ENCODE results near the gene ZNF585A.
"Not testable (repeated sequence)": the region's sequence is repeated elsewhere in the genome, so short reads cannot be mapped to it uniquely, and the experiment has no call there.

The ZNF585A gene
- 9.0 to 9.7 reads per million in 2 donors for total RNA-seq

DNA sequence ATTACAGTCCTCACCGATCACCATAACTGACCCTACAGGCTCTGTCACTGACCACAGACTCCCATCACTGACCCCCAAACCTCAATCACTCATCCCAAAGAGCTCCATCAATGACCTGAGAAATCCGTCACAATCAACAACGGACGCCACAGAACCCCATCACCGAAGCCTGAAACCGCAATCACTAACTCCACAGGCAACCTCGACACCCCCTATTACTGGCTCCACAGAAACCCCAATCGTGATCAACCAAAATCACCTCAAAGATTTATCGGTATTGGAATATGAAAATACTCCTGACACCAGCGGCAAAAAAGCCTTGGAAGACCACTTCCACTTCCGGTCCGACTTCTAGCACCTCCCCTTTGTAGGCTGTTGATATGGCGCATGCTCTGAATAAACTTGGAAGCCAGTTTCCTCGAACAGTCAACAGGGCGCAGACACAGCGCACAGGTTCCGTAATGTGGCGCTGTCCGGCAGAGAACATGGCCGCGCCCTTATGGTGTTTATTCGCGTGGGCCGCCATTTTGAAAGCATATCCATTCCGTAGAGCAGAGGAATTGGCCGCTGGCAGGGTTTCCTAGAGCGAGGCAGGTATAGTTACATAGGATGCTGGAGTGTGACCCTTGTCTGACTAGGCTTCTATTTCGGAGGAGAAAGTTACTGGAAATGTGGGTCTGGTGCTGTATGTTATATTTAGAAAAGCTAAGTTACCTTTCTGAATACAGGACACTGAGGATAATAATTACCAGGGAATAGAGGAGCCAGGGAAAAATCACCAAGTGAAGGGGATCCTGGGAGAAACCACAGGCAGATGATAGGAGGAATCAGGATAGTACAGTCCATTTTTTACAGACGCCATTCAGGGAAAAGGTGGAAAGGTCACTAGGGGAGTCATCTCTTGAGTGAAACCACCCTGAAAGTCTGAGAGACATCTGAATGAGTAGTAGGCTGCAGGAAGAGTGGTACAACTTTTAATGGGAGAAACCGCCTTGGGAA lies at the start of gene ZNF585A:
Gene ZNF585A (minus strand): TSS at position 328 of the 999 bp plus-strand sequence. CDS start 2,785 bp downstream, outside the sequence.
- peak; percentile 55 for DNase-seq

DNA sequence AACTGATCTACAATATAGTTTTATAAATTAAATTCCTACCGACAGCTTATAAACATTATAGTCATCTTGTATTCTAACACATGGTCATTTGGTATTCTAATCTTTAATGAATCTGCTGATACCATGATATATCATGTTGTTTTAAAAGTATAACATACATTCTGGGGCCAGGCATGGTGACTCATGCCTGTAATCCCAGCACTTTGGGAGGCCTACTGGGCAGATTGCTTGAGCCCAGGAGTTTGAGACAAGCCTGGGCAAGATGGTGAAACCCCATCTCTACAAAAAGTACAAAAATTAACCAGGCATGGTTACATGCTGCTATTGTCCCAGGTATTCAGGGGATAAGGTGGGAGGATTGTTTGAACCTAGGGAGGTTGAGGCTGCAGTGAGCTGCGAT lies 48.6 kb upstream of the ZNF585A start:
- no peak for DNase-seq

DNA sequence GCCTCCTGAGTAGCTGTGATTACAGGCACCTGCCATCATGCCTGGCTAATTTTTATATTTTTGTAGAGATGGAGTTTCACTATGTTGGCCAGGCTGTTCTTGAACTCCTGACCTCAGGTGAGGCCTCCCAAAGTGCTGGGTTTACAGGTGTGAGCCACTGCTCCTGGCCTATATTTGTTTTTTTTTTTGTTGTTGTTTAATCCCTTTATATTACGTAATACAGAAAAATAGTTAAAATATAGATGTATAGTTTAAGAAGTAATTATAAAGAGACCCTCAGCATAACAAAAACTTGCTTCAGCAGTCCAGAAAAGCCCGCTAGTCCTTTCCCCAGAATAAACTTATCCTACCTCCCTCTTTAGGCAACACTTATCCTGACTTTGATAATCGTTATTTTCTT lies 47.9 kb upstream of the ZNF585A start:
- DNase-seq, result no peak

DNA sequence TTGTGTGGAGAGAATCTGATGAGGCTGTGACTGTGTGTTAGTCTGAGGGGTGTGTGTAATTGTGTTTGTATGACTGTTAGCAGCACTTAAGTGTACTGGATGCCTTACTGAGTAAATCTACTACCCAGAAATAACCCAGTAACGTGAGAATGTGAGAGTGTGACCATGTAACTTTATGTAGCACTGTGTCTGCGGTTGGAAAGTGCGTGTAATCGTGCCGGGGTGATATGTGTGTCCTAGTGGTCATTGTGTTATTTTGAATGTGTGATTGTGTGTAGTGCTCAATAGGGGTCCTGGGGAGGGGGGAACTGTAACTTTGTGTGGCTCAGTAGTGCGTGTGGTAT lies 46.1 kb upstream of the ZNF585A start:
- DNase-seq, result no peak

DNA sequence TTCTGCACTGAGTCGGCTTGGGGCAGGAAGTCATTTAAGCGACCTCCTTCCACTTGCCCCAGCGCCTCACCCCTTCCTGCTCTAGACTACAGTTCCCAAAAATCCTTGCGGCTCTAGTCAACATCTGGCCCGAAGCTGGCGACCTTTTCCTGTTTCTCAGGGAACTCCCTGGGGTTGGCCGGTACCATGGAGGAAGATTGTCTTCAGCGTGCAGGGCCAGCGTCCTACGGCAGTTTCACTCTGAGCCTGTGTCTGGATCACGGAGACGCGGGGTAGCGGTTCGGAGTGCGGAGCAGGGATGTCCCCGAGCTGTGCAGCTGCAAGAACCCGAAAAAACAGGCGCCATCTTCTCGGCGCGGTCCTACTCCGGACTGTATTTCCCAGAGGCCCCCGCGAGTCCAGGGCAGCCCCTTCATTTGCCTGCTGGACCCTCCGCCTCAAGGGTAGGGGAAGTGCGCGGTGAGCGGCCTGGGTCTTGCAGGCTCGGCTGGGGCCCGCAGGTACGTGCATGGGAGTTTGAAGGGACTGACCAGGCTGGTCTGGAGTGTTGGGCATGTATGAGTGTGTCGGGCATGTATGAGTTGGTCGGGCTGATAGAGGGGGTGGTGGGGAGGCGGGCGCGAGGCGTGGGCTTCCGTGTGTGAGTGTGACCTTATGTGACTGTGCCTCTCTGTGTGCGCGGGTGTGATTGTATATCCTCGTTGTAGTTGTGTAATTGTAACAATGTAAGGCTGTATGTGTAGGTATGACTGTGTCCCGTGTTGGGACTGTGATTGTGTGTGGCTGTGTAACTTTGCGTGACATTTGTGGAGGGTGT lies 45.5 kb upstream of the ZNF585A start, which contains the start of gene ZNF383:
Gene ZNF383 (plus strand): TSS at position 440 of the 817 bp plus-strand sequence. CDS start 12,240 bp downstream, outside the sequence.
- peak; percentile 57 for DNase-seq

DNA sequence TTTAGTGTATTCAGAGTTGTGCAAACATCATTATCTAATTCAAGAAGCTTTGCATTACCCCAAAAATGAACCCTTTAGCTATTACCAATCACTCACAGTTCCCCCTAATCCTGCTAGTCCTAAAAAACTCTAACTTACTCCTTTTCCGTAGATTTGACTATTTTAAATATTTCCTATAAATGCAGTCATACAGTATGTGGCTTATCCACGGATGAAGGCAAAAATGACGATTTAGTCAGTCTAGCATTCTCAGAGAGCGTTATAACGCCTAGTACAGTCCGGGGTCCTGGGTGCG lies 44.9 kb upstream of the ZNF585A start:
- no peak for DNase-seq

DNA sequence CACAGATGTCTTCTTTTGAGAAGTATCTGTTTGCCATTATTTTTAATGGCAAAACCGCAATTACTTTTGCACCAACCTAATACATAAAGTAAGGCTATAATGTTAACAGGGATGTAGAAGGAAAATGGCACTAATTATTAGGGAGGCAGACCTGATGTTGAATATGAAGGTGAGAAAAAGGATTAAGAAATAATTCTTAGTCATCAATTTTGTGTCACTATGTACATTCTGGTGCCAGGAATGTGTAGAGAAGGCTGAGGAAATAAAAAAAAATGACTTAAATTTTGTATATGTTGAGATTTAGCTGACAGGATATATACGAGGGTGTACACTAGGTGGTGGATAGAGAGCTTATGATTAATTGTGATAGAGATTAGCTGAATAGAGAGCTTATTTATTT lies 25.3 kb upstream of the ZNF585A start:
- no peak for DNase-seq

DNA sequence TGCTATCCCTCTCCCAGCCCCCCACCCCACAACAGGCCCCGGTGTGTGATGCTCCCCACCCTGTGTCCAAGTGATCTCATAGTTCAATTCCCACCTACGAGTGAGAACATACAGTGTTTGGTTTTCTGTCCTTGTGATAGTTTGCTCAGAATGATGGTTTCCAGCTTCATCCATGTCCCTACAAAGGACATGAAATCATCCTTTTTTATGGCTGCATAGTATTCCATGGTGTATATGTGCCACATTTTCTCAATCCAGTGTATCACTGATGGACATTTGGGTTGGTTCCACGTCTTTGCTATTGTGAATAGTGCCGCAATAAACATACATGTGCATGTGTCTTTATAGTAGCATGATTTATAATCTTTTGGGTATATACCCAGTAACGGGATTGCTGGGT lies 24.6 kb upstream of the ZNF585A start:
- DNase-seq, result not testable (repeated sequence)

DNA sequence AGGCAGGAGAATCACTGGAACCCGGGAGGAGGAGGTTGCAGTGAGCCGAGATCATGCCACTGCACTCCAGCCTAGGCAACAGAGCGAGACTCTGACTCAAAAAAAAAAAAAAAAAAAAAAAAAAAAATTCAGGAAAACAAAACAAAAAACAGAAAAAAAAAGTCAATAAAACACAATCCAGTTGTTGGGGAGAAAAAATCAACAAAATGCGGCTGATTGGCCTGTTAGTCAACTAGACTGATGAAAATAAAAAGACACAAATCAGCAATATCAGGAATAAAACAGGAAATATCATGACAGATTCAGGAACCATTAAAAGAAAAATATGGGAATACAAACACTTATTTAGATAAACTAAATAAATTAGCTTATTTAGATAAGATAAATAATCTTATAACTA lies 22.8 kb upstream of the ZNF585A start:
- not testable (repeated sequence) for DNase-seq

DNA sequence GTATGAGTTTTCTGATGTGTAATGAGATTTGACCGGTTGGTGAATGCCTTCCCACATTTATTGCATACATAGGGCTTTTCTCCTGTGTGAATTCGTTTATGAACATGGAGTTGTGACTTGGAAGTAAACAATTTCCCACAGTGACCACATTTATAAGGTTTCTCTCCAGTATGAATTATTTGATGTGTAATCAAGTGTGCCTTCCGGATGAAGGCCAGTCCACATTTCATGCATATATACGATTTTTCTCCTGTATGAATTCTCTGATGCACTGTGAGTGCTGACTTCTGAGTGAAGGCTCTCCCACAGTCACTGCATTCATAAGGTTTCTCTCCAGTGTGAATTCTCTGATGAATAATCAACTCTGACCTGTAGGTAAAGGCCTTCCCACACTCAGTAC lies 13.6 kb upstream of the ZNF585A start:
- not testable (repeated sequence) for DNase-seq

DNA sequence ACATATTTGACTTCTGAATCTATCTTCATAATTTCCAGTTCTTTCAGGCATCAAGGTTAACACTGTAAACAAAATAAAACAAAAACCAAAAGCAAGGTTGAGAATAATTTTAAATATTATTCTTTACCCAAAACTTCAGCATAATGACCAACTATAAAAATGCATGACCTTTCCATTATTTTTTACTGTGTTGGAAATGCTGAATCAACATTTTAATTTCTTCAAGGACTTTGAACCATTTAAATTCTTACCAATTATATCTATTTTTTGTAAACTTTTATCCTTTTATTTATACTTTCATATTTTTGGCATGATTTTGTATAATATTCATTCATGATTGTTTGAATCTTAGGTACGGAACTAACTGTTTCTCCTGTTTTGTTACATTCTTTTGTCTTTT lies 6.9 kb downstream of the ZNF585A start:
- DNase-seq, result no peak

DNA sequence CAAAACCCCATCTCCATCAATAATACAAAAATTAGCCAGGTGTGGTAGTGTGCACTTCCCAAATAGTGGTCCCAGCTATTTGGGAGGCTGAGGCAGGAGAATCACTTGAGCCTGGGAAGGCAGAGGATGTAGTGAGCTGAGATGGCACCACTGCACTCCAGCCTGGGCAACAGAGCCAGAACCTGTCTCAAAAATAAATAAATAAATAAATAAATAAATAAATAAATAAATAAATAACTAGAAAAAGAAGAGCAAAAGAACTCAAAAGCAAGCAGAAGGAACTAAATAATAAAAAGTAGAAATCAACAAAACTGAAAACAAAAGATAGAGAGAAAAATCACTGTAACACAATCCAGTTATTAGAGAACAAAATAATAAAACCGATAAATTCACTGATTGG lies 12.3 kb downstream of the ZNF585A start:
- DNase-seq, result no peak

DNA sequence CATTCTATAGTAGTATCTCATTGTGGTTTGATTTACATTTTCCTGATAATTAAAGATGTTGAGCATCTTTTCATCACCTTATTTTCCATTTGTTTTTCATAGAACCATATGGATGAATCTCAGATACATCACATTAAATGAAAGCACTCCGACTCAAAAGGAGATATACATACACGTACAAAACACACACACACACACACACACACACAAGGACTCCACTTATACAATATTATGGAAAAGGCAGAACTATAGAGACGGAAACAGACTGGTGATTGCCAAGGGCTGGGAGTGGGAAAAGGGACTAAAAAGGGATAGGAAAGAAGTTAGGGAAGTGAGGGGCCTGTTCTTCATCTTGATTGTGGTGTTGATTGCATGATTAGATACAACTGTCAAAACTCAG lies 24.3 kb downstream of the ZNF585A start:
- DNase-seq, result no peak

DNA sequence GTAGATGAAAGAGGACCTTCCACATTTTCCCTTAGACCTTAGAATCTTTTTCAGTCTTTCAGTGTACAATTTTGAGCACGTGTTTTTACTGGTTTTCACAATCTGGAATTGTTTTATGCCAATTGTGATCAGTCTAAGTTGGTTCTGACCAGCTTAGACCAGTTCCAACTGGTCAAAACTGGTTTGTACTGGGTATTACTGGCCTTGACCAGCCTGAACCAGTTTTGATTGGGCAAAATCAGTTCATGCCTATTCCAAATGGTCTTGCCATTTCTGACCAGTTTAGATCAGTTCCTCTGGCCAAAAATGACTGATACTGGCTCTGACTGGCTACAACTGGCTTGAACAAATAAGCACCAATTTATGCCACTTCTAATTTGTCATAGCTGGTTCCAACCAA lies 36.4 kb downstream of the ZNF585A start:
- DNase-seq, result no peak

DNA sequence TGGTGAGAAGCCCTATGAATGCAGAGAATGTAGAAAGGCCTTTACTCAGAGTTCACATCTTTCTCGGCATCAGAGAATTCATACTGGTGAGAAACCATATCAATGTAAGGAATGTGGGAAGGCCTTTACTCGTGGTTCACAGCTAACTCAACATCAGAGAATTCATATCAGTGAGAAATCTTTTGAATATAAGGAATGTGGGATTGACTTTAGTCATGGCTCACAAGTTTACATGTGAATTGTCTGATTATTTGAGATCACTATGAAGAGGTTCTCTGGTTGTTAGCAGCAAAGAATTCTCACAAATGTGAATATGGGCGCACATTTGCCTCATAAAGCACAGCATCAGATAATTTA lies 43.7 kb downstream of the ZNF585A start:
- DNase-seq, result no peak

DNA sequence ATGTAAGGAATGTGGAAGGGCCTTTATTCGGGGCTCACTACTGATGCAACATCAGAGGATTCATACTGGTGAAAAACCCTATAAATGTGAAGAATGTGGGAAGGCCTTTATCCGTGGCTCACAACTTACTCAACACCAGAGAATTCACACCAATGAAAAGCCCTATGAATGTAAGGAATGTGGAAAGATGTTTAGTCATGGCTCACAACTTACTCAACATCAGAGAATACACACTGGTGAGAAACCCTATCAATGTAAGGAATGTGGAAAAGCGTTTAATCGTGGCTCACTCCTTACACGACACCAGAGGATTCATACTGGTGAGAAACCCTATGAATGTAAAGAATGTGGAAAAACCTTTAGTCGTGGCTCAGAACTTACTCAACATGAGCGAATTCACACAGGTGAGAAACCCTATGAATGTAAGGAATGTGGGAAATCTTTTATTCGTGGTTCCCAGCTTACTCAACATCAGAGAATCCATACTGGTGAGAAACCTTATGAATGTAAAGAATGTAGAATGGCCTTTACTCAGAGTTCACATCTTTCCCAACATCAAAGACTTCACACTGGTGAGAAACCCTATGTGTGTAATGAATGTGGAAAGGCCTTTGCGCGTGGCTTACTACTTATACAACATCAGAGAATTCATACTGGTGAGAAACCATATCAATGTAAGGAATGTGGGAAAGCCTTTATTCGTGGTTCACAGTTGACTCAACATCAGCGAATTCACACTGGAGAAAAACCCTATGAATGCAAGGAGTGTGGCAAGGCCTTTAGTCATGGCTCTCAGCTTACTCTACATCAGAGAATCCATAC lies 44.3 kb downstream of the ZNF585A start:
- DNase-seq, result no peak

DNA sequence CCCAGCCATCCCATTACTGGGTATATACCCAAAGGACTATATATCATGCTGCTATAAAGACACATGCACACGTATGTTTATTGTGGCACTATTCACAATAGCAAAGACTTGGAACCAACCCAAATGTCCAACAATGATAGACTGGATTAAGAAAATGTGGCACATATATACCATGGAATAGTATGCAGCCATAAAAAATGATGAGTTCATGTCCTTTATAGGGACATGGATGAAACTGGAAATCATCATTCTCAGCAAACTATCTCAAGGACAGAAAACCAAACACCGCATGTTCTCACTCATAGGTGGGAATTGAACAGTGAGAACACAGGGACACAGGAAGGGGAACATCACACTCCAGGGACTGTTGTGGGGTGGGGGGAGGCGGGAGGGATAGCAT lies 50.4 kb downstream of the ZNF585A start:
- DNase-seq, result not testable (repeated sequence)

DNA sequence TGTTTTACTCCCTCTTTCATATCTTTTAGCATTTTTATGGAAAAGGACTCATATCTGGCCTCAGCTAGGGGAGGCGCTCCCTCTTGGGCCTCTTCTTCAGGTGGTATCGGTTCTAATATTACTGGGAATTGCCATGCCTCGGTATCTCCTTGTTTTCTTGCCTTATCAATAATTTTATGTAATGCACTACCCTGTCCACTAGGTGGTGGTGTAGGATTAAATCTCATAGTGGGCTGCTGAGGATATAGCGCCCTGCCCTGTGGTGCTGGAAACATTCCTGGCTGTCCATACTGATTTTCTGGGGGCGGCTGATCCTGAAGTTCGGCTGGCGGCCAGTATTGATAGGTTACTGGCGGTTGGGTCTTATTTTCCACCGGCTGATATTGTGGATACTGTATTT lies 58.5 kb downstream of the ZNF585A start:
- no peak for DNase-seq

DNA sequence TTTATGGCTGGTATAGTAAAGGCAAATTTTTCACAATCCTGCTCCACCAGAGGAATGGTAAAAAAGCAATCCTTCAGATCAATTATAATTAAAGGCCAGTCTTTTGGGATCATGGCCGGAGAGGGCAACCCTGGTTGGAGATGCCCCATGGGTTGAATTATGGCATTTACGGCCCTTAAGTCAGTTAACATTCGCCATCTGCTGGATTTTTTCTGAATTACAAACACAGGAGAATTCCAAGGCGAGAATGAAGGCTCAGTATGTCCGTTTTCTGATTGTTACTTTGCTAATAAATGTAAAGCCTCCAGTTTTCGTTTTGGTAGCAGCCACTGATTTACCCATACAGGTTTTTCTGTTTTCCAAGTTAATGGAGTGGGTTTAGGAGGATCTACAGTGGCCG lies 60.7 kb downstream of the ZNF585A start:
- DNase-seq, result not testable (repeated sequence)

DNA sequence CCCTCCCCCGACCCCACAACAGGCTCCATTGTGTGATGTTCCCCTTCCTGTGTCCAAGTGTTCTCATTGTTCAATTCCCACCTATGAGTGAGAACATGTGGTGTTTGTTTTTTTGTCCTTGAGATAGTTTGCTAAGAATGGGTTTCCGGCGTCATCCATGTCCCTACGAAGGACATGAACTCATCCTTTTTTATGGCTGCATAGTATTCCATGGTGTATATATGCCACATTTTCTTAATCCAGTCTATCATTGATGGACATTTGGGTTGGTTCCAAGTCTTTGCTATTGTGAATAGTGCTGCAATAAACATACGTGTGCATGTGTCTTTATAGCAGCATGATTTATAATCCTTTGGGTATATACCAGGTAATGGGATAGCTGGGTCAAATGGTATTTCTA lies 68.4 kb downstream of the ZNF585A start:
- DNase-seq, result not testable (repeated sequence)

DNA sequence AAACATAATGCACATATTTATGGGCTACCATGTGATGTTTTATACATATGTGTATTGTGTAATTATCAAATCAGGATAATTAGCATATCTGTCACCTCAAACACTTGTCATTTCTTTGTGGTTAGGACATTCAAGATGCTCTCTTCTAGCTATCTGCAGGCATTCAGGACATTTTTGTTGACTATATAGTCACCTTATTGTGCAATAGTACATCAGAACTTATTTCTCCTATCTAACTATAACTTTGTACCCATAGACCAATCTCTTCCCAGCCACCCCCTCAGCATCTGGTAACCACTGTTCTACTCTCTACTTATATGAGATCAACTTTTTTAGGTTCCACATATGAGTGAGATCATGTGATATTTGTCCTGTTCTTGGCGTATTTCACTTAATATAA lies 73.9 kb downstream of the ZNF585A start:
- no peak for DNase-seq

DNA sequence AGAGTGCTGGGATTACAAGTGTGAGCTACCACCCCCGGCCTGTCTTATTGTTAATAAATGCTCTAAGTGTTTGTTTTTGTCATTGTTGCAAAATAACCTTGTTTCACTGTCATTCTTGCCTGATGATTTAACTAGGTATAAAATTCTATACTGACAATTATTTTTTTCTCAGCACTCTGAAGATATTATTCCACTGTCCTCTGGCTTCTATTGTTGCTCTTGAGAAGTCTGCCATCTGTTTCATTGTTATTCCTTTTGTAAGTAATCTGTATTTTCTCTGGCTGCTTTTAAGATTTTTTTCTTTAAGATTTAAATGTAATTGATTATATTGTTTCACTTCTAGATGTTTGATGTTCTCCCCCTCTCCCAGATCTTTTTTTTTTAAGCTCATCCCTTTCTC lies 76.6 kb downstream of the ZNF585A start:
- DNase-seq, result no peak
